IPS-18c (cell line): ENCODE results near the gene PCIF1.

Experiments
- H3K4me3 ChIP-seq: 2 replicates; pipeline ENCODE4 v1.7.0; 2013; ENCODE audit warnings: low read depth, mild to moderate bottlenecking, low read length, moderate library complexity; ENCODE audit not compliant: insufficient read depth
- H3K9me3 ChIP-seq: one replicate; pipeline ENCODE4 v1.6.1; 2013; ENCODE audit warnings: mild to moderate bottlenecking, low read length, moderate library complexity; ENCODE audit not compliant: control insufficient read depth, insufficient read depth

The PCIF1 gene

GRCh38 chr20:45937765-45938164 is 3.3 kb downstream of the PCIF1 start:
- Histone ChIP-seq H3K4me3 (no peak overlapping the region), H3K9me3 (no peaks in the 10 kb centered on the region)

GRCh38 chr20:45938727-45939438 is 4.4 kb downstream of the PCIF1 start:
- Histone ChIP-seq H3K4me3 (no peak overlapping the region), H3K9me3 (no peaks in the 10 kb centered on the region)

- Histone ChIP-seq H3K4me3 (no peak overlapping the region), H3K9me3 (no peaks in the 10 kb centered on the region)
Measured at GRCh38 chr20:45940053-45940452, 5.6 kb downstream of the PCIF1 start.

- no peak overlapping the region for H3K4me3 ChIP-seq
- no peaks in the 10 kb centered on the region for H3K9me3 ChIP-seq
Measured at GRCh38 chr20:45940469-45940868, 6.0 kb downstream of the PCIF1 start.

DNA sequence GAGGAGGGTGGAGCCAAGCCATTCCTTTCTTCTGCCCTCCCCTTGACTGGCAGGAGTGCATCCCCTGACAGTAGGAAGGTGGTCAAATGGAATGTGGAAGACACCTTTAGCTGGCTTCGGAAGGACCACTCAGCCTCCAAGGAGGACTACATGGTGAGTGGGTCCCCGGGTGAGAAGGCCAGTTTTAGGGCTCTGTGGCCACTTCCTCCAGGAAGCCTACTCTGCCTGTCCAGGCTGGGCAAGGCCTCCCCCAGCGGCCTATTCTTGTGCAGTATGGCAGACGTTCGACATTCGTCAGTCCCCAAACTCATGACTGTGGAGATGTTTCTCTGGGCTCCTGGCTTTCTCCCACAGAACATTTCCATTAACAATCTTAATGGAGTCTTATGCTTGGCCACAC is 9.1 kb downstream of the PCIF1 start:
- Histone ChIP-seq H3K9me3 (no peaks in the 10 kb centered on the region), H3K4me3 (no peak overlapping the region)

DNA sequence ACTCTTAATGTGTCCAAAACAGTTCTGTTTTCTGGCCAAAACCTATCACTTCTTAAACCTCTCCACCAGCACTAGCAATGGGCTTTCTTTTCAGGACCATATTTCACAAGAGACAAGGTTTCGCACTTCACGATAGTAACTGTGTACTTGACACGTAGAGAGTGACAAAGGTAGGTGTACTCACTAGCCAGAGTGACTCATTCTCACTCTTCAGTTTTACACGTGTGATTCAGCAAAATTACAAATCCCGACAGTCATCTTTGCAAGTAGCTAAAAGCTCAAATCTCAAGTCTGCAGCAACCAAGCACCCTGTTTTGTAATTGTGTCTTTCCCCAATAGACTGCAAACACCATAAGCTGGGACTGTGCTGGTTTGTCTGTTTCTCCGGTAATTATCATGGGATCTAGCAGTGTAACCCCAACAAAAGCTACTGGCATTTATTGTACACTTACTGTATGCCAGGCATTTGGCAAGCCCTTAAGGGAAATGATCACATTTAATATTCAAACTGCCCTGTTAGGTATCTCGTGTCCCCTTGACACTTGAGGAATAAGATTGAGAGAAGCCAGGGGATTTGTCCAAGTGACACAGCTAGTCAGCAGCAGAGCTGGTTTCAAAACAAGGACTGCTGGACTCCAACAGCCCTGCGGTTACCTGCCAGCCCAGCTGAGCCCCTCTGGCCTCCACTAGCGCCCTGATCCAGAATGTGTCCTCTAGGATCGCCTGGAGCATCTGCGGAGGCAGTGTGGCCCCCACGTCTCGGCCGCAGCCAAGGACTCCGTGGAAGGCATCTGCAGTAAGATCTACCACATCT is 9.9 kb downstream of the PCIF1 start:
- H3K9me3 ChIP-seq = no peaks in the 10 kb centered on the region
- H3K4me3 ChIP-seq = no peak overlapping the region

DNA sequence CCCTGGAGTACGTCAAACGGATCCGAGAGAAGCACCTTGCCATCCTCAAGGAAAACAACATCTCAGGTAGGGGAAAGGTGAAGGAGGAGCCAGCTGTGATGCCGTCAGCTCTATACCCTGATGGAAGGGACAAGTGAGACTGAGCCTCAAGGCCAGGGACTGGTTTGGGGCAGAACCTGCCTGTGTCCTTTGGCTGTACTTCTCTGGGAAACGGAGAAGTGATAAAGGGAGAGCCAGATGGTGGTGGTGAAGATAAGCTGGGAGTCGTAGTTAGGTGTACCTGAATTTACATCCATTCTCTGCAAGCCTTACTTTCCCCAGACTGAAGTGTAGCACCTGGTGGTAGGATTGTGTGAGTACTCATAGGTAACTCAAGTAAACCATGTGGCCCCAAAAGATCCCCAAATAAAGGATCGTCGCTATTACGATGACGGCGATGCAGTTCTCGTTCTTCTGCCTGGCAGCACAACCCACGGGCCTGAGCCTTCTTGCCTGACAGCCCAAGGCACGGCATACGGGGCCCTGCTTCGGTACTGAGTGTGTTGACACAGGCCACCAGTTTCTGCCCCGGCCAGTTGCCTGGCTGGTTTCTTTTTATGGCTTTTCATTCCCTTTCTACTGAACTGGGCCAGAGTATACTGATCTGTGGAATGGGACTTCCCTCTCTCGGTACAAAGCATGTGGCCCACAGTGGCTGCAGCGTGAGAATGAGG is 10.6 kb downstream of the PCIF1 start:
- no peak overlapping the region for H3K4me3 ChIP-seq
- H3K9me3 ChIP-seq = no peaks in the 10 kb centered on the region

DNA sequence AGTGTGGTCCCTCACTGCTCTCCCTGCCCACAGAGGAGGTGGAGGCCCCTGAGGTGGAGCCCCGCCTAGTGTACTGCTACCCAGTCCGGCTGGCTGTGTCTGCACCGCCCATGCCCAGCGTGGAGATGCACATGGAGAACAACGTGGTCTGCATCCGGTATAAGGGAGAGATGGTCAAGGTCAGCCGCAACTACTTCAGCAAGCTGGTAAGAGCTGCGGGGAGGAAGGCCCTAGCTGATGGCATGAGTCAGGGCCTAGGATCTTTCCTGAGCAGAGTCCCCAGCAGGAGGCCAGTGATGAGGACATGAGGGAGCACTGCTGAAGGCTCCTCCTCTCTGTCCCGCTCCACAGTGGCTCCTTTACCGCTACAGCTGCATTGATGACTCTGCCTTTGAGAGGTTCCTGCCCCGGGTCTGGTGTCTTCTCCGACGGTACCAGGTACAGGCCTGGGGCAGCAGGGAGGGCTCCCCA is 11.2 kb downstream of the PCIF1 start:
- Histone ChIP-seq H3K4me3 (no peak overlapping the region), H3K9me3 (no peaks in the 10 kb centered on the region)

- Histone ChIP-seq H3K9me3 (no peaks in the 10 kb centered on the region), H3K4me3 (no peak overlapping the region)
Measured at GRCh38 chr20:45946149-45946970, 11.9 kb downstream of the PCIF1 start.

DNA sequence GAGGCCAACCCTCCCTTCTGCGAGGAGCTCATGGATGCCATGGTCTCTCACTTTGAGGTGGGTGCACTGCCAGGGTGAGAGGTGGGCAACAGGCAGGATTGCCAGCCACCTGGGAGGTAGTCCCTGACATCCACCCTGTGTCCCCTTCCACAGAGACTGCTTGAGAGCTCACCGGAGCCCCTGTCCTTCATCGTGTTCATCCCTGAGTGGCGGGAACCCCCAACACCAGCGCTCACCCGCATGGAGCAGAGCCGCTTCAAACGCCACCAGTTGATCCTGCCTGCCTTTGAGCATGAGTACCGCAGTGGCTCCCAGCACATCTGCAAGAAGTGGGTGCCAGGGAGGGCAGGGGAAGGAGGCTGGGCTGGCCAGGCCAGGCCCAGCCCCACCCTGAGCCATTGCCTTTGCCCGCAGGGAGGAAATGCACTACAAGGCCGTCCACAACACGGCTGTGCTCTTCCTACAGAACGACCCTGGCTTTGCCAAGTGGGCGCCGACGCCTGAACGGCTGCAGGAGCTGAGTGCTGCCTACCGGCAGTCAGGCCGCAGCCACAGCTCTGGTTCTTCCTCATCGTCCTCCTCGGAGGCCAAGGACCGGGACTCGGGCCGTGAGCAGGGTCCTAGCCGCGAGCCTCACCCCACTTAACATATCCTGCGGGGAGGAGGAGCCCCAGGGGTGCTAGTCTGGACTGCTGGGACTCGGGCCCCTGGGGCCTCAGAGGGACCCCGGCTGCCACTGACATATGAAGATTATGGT is 12.8 kb downstream of the PCIF1 start:
- no peak overlapping the region for H3K4me3 ChIP-seq
- no peaks in the 10 kb centered on the region for H3K9me3 ChIP-seq

GRCh38 chr20:45948261-45948733 is 13.8 kb downstream of the PCIF1 start:
- Histone ChIP-seq H3K4me3 (no peak overlapping the region), H3K9me3 (no peaks in the 10 kb centered on the region)

DNA sequence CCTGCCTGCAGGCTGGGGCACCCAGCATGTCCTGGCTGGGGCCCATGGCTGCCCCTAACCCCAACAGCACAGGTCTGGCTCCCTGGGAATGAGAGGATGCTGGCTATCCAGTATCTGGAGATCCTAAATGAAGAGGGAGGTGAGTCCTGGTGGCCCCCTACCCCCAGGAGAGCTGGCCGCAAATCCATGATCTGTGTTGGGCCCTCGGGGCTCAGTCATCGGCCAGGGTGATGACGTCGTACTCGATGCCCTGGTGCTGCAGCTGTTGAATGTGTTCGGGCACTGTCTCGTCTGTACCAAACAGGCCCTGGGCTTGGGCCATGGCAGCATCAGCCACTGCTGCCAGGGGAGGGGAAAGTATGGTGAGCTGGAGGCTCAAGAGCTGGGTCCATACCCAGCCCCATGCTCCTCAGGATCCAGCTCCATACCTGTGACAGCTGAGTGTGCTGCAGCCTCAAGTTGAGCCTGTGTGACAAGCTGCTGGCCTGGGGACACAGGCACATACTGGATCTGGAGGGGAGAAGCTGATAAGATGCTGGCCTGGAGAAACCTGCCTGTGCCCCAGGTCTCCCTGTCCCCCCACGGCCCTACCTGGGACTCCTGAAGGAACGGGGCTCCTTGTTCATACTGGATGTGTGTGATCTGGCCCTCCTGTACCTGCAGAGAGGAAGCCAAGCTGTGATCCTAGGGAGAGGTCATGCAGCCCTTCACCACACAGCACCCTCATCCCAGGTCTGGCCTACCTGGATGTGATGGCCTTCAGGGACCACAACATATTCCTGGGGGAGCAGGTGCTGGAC is 14.5 kb downstream of the PCIF1 start:
- Histone ChIP-seq H3K4me3 (no peak overlapping the region), H3K9me3 (no peaks in the 10 kb centered on the region)

DNA sequence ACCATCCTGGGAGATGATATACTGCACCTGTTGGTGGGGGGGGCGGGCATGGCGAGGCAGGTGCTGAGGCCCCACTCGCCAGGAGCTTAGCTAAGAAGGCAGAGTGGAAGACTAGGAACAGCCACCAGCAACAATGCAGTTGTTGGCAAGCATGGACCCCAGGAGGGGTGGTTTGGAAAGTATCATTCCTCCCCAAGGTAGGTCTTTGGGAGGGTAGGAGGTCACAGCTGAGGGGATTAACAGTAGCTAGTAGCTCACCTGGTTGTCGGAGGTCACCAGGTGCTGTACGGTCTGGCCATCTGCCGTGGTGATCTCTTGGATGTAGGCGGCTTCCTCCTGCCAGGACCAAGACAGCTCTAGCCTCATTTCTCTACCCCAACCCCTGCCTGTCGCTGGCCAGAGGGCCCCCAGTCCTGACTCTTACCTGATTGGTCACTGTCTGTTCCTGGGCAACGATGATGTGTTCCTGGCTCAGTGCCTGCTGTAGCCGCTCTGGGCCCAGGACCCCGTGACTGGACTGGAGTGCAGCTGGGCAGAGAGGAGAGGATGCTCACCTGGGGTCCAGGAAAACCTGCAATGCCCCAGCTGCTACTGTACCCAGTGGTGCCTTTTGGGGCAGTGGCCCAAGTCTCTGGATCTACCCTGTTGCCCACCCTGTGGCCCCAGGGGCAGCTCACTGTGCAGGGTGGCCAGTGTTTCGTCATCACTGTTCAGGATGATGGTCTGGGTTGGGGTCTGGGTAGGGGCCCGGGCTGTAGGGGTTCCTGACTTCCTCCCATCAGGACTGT is 15.3 kb downstream of the PCIF1 start:
- H3K9me3 ChIP-seq = no peaks in the 10 kb centered on the region
- H3K4me3 ChIP-seq = no peak overlapping the region

GRCh38 chr20:45950330-45950646 is 15.8 kb downstream of the PCIF1 start:
- no peak overlapping the region for H3K4me3 ChIP-seq
- H3K9me3 ChIP-seq = no peaks in the 10 kb centered on the region
